Testis (tissue), 2 donors: ENCODE results near the gene JSRP1.

Experiments used
- POLR2A ChIP-seq: fragments of 450-650 bp; IDR thresholded peaks from one replicate; pipeline ENCODE4 v1.6.1; 2017; ENCODE audit warnings: antibody characterized with exemption, mild to moderate bottlenecking, moderate library complexity
- TF ChIP-seq, protein P1 (sequence below), 3 experiments: fragments of 450-650 bp in 2 of 3; fragments of 200-600 bp in 1 of 3; sonication (generic) in 1 of 3; IDR thresholded peaks; one replicate each; pipeline ENCODE4 v1.5.1; 2016 to 2019; ENCODE audit warnings: antibody characterized with exemption in 3 of 3, mild to moderate bottlenecking in 2 of 3, moderate library complexity in 1 of 3

DNA sequence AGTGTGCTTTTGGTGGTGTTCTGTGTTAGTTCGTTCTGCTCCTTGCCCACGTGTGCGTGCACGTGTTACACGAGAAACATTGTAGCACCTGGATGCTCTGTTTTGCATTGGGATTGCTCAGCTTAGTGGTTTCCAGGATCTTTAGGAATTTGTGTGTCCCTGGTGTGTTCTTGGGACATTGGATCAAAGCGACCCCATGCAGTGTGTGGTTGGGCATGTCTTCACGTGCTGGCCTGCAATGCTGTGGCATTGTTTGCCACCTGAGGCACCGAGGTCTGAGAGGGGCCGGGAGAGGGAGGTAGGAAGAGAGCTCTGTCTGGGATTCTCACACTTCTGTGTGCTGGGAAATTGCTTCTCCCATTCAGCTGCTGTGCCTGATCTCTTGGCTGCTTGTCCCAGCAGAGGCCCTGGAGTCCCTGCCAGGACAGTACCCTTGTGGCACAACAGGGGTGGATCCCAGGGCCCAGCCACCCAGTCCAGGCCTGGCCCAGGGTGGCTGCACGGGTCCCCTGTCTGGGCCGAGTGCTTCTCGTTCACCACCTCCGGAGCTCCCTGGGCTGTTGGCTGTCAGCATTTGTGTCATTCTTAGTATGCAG, 31.4 kb downstream of the JSRP1 start:
- TF ChIP-seq, protein P1, sequence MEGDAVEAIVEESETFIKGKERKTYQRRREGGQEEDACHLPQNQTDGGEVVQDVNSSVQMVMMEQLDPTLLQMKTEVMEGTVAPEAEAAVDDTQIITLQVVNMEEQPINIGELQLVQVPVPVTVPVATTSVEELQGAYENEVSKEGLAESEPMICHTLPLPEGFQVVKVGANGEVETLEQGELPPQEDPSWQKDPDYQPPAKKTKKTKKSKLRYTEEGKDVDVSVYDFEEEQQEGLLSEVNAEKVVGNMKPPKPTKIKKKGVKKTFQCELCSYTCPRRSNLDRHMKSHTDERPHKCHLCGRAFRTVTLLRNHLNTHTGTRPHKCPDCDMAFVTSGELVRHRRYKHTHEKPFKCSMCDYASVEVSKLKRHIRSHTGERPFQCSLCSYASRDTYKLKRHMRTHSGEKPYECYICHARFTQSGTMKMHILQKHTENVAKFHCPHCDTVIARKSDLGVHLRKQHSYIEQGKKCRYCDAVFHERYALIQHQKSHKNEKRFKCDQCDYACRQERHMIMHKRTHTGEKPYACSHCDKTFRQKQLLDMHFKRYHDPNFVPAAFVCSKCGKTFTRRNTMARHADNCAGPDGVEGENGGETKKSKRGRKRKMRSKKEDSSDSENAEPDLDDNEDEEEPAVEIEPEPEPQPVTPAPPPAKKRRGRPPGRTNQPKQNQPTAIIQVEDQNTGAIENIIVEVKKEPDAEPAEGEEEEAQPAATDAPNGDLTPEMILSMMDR (IDR thresholded peaks at IDR 0.05) = no peak
- no peak for TF ChIP-seq POLR2A
